ENCODE results near the gene VPS18.

DNA sequence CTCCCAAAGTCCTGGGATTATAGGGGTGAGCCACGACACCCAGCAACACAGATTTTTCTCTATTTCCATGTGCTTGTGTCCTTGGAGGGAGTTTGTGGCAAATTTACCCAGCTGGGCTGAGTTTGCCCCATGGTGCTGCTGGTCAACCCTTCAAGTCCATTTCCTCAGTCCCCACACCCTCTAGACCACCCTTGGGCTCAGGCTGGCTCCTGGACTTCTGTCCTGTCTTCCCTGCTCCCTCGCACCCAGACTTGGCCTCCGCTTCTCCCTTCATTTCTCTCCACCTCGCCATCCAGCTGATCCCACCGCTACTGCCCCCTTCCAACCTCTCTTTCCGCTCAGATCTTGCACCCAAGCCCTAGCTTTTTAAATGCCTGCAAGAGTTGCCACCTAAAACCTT, 12.9 kb upstream of the VPS18 start:
- no peak for TF ChIP-seq EZH2 (IDR thresholded peaks at IDR 0.05; ENCODE audit: insufficient read depth, poor library complexity, severe bottlenecking)
- no peak for TF ChIP-seq EZH2phosphoT487 (IDR thresholded peaks at IDR 0.05; ENCODE audit: insufficient read depth, low read depth)

All from GM23248 (cell line).